ENCODE data around the gene DLG1. TPM values are rescaled to one million over a fixed set of nuclear protein-coding genes. Genes with fewer than 3 reads are reported as not detected.

DLG1 gene
- total and polyA plus RNA-seq, 12 donors, result 14.1 to 74.6 (median 58.4) TPM

- intact Hi-C loops (cut with DNase I), result no loop called here
- Histone ChIP-seq H3K4me1 (replicated peaks in 1 of 2) (no peaks in the 10 kb centered on the region), H3K27ac (no peak overlapping the region), H3K27me3 (no peaks in the 10 kb centered on the region), H3K9me3 (replicated peaks in 1 of 3) (no peaks in the 10 kb centered on the region), H3K36me3 (replicated peaks in 1 of 2) (no peaks in the 10 kb centered on the region), H3K4me3 (no peak overlapping the region)
- 85 to 93% (median 86%) methylated on average over 8 to 14 of the region's 14 CpGs for WGBS, 4 donors
- DNase-seq, result no peak
- TF ChIP-seq CTCF (IDR thresholded peaks at IDR 0.05) (no peak), POLR2A (IDR thresholded peaks at IDR 0.05) (no peak)
Observed at GRCh38 chr3:196995646-196996355, 302.6 kb downstream of the DLG1 start.

DNA sequence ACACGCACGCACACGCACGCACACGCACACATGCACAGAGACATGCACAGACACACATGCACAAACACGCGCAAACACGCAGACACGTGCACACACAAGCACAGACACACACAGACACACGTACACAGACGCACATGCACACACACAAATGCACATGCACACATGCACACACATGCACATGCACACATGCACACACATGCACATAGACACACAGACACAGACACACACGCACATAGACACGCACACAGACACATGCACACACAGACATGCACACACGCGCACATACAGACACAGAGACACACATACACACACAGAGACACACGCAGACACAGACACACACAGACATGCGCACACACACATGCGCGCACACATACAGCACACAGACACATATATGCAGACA is 303.4 kb downstream of the DLG1 start:
- no peak for TF ChIP-seq CTCF (IDR thresholded peaks at IDR 0.05)
- no peak for TF ChIP-seq POLR2A (IDR thresholded peaks at IDR 0.05)
- Histone ChIP-seq H3K27ac (no peak overlapping the region), H3K9me3 (replicated peaks in 1 of 3) (no peaks in the 10 kb centered on the region), H3K27me3 (no peaks in the 10 kb centered on the region), H3K4me3 (no peak overlapping the region), H3K36me3 (replicated peaks in 1 of 2) (no peaks in the 10 kb centered on the region), H3K4me1 (replicated peaks in 1 of 2) (no peaks in the 10 kb centered on the region)
- intact Hi-C loops (cut with DNase I), result no loop called here
- no peak for DNase-seq
- WGBS, 4 donors, result 88 to 96% (median 93%) methylated on average over 19 of the region's 19 CpGs

DNA sequence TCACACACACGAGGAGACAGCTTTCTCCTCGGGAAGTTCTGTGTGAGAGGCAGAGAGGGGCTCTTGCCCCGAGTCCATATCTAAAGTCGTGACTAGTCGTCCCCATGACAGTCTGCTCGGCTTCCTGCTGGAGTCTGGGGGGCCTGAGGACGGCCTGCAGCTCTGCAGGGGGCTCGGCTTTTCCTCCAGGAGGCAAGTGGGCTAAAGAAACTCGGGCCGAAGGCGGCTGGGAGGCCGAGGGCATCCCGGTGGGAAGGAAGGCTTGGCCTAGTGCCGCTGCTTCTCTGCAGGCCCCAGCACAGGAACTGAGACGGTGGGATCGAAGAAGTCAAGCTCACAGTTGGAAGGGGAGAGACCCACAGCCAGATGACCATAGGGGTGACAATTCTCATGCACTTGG is 304.4 kb downstream of the DLG1 start:
- no peaks in the 10 kb centered on the region for H3K9me3 ChIP-seq (replicated peaks in 1 of 3)
- TF ChIP-seq POLR2A (IDR thresholded peaks at IDR 0.05) (no peak), CTCF (IDR thresholded peaks at IDR 0.05) (no peak)
- no peak overlapping the region for H3K27ac ChIP-seq
- H3K36me3 ChIP-seq (replicated peaks in 1 of 2), result no peaks in the 10 kb centered on the region
- 80 to 87% (median 82%) methylated on average over 10 to 16 of the region's 16 CpGs for WGBS, 4 donors
- no peaks in the 10 kb centered on the region for H3K27me3 ChIP-seq
- DNase-seq, result no peak
- no peaks in the 10 kb centered on the region for H3K4me1 ChIP-seq (replicated peaks in 1 of 2)
- intact Hi-C loops (cut with DNase I), result no loop called here
- H3K4me3 ChIP-seq, result no peak overlapping the region

Small RNA genes within 50 kb of the gene (microRNA-seq; reads per million reads assigned to microRNA genes)
- 0 reads per million in 3 donors for gene MIR4797

Small RNA genes within 50 kb of the gene (small RNA-seq; reads per million reads assigned to genes)
- gene MIR4797, result 0 reads per million in 2 donors

All from adrenal gland (tissue), 12 donors.